ENCODE measurements around the gene SLC39A12. TPM values are rescaled to one million over a fixed set of nuclear protein-coding genes. Genes with fewer than 3 reads are reported as not detected.
A peak's percentile ranks its signal among the peaks of the same experiment; 100 is the strongest.

Gene SLC39A12
- total and polyA plus RNA-seq, 2 experiments from 2014 or later = not detected

GRCh38 chr10:18086746-18087145, 135.0 kb downstream of the SLC39A12 start:
- H3K9me2 ChIP-seq (ENCODE audit: insufficient read depth) = 0 out of 2 replicates have a peak, but pooled peaks cover 9% of the 10 kb centered on the region
- H3K4me3 Mint-ChIP-seq = no peak overlapping the region
- TF ChIP-seq STAT1 (IDR thresholded peaks at IDR 0.05; ENCODE audit: unreplicated experiment) = no peak
- no peak for TF ChIP-seq CREB1 (CRISPR knock-in tag; IDR thresholded peaks at IDR 0.05; ENCODE audit: low read depth)
- TF ChIP-seq NANOG (IDR thresholded peaks at IDR 0.05; ENCODE audit: borderline replicate concordance) = no peak
- no peak for TF ChIP-seq REST (IDR thresholded peaks at IDR 0.05; ENCODE audit: unreplicated experiment)
- TF ChIP-seq, protein P1, sequence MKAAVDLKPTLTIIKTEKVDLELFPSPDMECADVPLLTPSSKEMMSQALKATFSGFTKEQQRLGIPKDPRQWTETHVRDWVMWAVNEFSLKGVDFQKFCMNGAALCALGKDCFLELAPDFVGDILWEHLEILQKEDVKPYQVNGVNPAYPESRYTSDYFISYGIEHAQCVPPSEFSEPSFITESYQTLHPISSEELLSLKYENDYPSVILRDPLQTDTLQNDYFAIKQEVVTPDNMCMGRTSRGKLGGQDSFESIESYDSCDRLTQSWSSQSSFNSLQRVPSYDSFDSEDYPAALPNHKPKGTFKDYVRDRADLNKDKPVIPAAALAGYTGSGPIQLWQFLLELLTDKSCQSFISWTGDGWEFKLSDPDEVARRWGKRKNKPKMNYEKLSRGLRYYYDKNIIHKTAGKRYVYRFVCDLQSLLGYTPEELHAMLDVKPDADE (IDR thresholded peaks at IDR 0.05) = no peak
- no peak for TF ChIP-seq ZNF114 (CRISPR knock-in tag; IDR thresholded peaks at IDR 0.05)
- TF ChIP-seq POLR2AphosphoS5 (IDR thresholded peaks at IDR 0.05; ENCODE audit: low read depth) = no peak
- TF ChIP-seq EZH2 (IDR thresholded peaks at IDR 0.05; ENCODE audit: low read depth, unreplicated experiment) = no peak
- H3K79me2 ChIP-seq (replicated peaks; ENCODE audit: insufficient read depth) = no peaks in the 10 kb centered on the region
- H4K20me1 ChIP-seq (replicated peaks; ENCODE audit: insufficient read depth) = no peaks in the 10 kb centered on the region
- 0 out of 3 replicates have a peak, but pooled peaks cover under 1% of the 10 kb centered on the region for H3K9me3 Mint-ChIP-seq
- ATAC-seq = no peak
- H3K27me3 Mint-ChIP-seq (ENCODE audit: insufficient read depth, low read depth, poor library complexity) = peaks cover 4% of the 10 kb centered on the region
- H3K4me2 ChIP-seq = no peak overlapping the region
- no peaks in the 10 kb centered on the region for H3K4me1 ChIP-seq (ENCODE audit: insufficient read depth)
- no peaks in the 10 kb centered on the region for H3F3A ChIP-seq (replicated peaks; ENCODE audit: low read depth)
- H3K36me3 ChIP-seq (ENCODE audit: insufficient read depth) = no peaks in the 10 kb centered on the region
- H3K4me1 Mint-ChIP-seq = no peaks in the 10 kb centered on the region; the same call in 2 of the 3 replicates
- DNase-seq (ENCODE audit: low spot score) = no peak
- H3K4me3 ChIP-seq = no peak overlapping the region
- no peaks in the 10 kb centered on the region; the same call in 2 of the 3 replicates for H3K36me3 Mint-ChIP-seq (ENCODE audit: low read depth)
- H3K27me3 ChIP-seq (ENCODE audit: insufficient read depth) = no peaks in the 10 kb centered on the region
- H3K27ac Mint-ChIP-seq = no peak overlapping the region
- H2AFZ ChIP-seq = no peak overlapping the region
- no peak overlapping the region for H3K27ac ChIP-seq (ENCODE audit: low read depth)

DNA sequence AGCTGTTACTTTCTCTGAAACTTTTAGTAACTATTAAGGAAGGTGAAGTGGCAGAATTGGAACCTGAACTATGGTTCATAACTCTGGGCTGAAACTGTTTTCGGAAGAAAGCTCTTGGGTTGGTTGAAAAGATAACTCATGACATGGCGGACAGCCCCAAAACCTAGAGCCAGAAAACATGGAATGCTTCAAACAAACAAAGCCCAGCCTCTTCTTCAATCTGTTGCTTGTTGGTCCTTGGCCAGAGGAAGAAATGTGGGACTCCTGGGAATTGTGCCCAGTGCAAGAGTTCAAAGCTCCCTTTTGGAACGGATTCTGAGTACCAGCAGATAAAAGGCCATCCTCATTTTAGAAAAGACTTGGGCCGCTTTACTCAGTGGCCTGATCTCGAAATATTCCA, 135.6 kb downstream of the SLC39A12 start:
- Mint-ChIP-seq H3K4me1 (no peaks in the 10 kb centered on the region; the same call in 2 of the 3 replicates), H3K27ac (no peak overlapping the region), H3K9me3 (no peaks in the 10 kb centered on the region), H3K36me3 (ENCODE audit: low read depth) (no peaks in the 10 kb centered on the region; the same call in 2 of the 3 replicates), H3K27me3 (ENCODE audit: insufficient read depth, low read depth, poor library complexity) (peaks cover 4% of the 10 kb centered on the region), H3K4me3 (no peak overlapping the region)
- H4K20me1 ChIP-seq (replicated peaks; ENCODE audit: insufficient read depth) = no peaks in the 10 kb centered on the region
- peak overlapping the region; percentile 63; the same call in 1 of the 2 replicates for H2AFZ ChIP-seq
- H3K4me2 ChIP-seq = no peak overlapping the region
- H3K36me3 ChIP-seq (ENCODE audit: insufficient read depth) = no peaks in the 10 kb centered on the region
- no peaks in the 10 kb centered on the region for H3K79me2 ChIP-seq (replicated peaks; ENCODE audit: insufficient read depth)
- DNase-seq (ENCODE audit: low spot score) (no peak), ATAC-seq (no peak)
- no peak overlapping the region for H3K4me3 ChIP-seq
- no peak overlapping the region for H3K27ac ChIP-seq (ENCODE audit: low read depth)
- TF ChIP-seq CREB1 (CRISPR knock-in tag; IDR thresholded peaks at IDR 0.05; ENCODE audit: low read depth) (no peak), NANOG (IDR thresholded peaks at IDR 0.05; ENCODE audit: borderline replicate concordance) (no peak), ZNF462 (CRISPR knock-in tag; IDR thresholded peaks at IDR 0.05) (no peak)
- H3K27me3 ChIP-seq (ENCODE audit: insufficient read depth) = no peaks in the 10 kb centered on the region
- 0 out of 2 replicates have a peak, but pooled peaks cover 8% of the 10 kb centered on the region for H3K9me2 ChIP-seq (ENCODE audit: insufficient read depth)
- H3K4me1 ChIP-seq (ENCODE audit: insufficient read depth) = no peaks in the 10 kb centered on the region
- no peaks in the 10 kb centered on the region for H3F3A ChIP-seq (replicated peaks; ENCODE audit: low read depth)
